ENCODE results near the gene PPTC7.

DNA sequence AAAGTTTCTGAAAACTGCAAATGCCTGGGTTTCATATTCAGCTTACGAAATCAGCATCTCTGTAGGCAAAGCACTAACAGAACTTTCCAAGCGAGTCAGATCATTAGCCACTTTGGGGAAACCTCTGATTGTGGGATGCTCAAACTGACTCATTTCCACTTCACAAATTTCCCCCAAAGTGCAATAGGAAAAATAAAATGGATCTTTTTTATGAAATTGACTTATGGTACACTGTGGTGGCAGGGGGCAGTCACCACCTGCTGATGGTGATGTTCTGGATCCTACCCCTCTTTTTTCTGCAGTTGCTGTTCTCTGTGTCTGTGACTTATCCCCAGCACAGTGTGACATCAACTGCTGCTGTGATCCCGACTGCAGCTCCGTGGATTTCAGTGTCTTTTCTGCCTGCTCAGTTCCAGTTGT is 36.4 kb upstream of the PPTC7 start:
- TF ChIP-seq, protein P1, sequence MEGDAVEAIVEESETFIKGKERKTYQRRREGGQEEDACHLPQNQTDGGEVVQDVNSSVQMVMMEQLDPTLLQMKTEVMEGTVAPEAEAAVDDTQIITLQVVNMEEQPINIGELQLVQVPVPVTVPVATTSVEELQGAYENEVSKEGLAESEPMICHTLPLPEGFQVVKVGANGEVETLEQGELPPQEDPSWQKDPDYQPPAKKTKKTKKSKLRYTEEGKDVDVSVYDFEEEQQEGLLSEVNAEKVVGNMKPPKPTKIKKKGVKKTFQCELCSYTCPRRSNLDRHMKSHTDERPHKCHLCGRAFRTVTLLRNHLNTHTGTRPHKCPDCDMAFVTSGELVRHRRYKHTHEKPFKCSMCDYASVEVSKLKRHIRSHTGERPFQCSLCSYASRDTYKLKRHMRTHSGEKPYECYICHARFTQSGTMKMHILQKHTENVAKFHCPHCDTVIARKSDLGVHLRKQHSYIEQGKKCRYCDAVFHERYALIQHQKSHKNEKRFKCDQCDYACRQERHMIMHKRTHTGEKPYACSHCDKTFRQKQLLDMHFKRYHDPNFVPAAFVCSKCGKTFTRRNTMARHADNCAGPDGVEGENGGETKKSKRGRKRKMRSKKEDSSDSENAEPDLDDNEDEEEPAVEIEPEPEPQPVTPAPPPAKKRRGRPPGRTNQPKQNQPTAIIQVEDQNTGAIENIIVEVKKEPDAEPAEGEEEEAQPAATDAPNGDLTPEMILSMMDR (IDR thresholded peaks at IDR 0.05; ENCODE audit: borderline replicate concordance, extremely low read depth, low read length, poor library complexity, severe bottlenecking), result peak; percentile 24
- TF ChIP-seq EZH2 (IDR thresholded peaks at IDR 0.05; ENCODE audit: borderline replicate concordance, low read depth, low read length, severe bottlenecking), result no peak
